ENCODE measurements around the gene VPS13D.
"Not testable (repeated sequence)": the region's sequence is repeated elsewhere in the genome, so short reads cannot be mapped to it uniquely, and the experiment has no call there.

Gene VPS13D

DNA sequence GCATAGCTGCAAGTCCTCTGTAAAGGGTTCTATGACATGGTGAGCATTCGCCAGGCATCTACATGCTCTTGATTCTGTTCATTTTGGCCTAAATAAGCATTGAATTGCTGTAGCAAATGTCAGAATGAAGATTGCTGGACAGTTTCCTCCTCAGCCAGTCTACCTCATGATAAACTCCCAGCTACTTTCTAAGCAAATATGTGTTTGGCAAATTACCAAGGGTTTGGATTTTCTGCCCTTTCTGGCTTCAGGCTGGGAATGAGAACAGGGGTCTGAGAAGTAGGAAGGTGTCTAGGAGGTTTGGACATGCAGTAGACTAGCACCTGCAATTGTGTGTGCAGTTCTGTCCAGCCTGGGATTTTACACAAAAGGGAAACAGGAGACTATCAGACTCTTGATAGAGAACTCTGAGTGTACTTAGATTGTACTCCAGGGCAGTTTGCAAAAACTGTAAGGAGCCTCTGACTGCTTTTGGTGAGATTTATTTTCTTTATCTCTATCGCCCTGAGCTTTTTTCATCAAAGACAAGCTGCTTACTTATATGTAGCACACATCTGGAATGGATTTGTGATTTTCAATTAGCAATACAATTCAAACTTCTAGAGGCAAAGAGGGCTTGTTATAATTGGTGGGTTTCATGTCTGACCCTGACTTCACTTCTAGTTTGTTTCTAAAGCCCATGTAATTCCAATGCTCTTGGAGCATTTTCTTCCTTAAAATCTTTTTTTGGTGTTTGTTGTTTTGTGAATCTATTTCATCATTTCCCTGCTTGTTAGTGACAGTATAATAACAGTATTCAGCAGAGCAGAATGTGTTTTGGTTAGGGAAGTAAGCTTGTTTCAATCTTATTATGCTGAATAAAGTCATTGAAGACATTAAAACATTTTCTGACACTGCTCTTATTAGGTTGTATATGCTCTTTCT lies 150.8 kb downstream of the VPS13D start:
- Mint-ChIP-seq H3K4me1 (peaks cover 10 to 14% of the 10 kb centered on the region in 2 donors), H3K27me3 (no peaks in the 10 kb centered on the region), H3K36me3 (peaks cover 45 to 73% of the 10 kb centered on the region in 2 donors), H3K4me3 (no peak overlapping the region), H3K9me3 (peaks cover 0 to 4% of the 10 kb centered on the region in 2 donors), H3K27ac (no peak overlapping the region)
- DNase-seq (no peak), ATAC-seq (replicated peaks) (no peak)

DNA sequence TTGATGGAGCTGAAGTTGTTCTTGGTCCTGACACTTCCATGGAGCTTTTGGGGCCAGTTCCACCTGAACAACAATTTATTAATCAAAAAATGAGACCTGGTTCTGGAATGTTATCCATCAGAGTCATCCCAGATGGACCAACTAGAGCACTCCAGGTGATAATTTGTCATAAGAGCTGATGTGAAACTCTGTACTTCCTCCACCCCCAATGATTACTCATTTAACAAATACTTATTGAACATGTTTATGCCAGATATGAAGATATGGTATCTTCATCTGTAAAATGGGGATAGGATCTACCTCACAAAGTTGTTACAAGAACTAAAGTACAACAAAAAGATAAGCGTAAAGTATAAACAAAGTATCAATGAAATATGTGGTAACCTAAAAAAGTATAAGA lies 153.2 kb downstream of the VPS13D start:
- H3K9me3 Mint-ChIP-seq = peaks cover 9 to 20% of the 10 kb centered on the region in 2 donors
- H3K27me3 Mint-ChIP-seq = no peaks in the 10 kb centered on the region
- no peak for ATAC-seq (replicated peaks)
- H3K4me3 Mint-ChIP-seq = no peak overlapping the region
- peaks cover 62 to 81% of the 10 kb centered on the region in 2 donors for H3K36me3 Mint-ChIP-seq
- H3K4me1 Mint-ChIP-seq = peaks cover 13 to 14% of the 10 kb centered on the region in 2 donors
- no peak for DNase-seq
- H3K27ac Mint-ChIP-seq = no peak overlapping the region

DNA sequence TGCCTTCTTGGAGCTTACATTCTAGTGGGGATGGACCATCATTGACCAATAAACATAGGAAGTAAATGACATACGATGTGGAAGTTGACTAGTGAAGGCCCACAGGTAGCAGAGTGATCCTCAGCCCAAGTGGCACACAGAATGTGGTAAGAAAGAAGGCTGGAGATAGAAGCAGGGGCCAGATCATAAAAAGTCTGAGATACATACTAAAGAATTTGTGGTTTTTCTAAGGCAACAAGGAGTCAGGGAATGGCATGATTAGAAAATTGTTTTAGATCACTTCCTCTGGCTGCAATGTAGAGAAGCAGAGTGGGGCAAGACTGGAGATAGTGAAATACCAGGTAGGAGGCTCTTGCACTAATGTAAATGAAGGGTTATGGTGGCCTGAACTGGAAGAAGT lies 154.0 kb downstream of the VPS13D start:
- H3K27ac Mint-ChIP-seq = no peak overlapping the region
- peaks cover 13 to 24% of the 10 kb centered on the region in 2 donors for H3K9me3 Mint-ChIP-seq
- ATAC-seq (replicated peaks) (no peak), DNase-seq (no peak)
- peaks cover 13 to 14% of the 10 kb centered on the region in 2 donors for H3K4me1 Mint-ChIP-seq
- peaks cover 67 to 89% of the 10 kb centered on the region in 2 donors for H3K36me3 Mint-ChIP-seq
- H3K4me3 Mint-ChIP-seq = no peak overlapping the region
- no peaks in the 10 kb centered on the region for H3K27me3 Mint-ChIP-seq

DNA sequence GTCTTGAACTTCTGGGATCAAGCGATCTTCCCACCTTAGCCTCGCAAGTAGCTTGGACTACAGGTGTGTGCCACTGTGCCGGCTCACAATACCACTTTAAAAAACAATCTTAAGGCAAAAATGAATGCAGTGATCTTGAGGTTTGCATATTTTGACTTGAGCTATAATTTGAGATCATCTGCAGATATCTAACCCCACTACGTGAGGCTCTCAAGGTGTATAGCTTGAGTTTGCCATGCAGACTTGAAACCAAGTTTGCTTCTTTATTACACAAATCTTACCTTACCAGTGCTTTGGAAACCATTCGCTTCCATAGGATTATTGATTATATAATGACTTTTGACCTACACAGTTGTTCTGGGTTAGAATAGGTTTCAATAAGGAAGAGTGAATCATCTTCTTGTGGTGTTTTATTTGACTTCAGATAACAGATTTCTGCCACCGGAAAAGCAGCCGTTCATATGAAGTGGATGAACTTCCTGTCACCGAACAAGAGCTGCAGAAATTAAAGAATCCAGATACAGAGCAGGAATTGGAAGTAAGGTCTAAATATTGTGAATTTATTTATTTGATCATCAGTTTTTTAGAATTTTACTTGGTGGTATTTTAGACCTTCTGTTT lies 155.1 kb downstream of the VPS13D start:
- no peak overlapping the region for H3K27ac Mint-ChIP-seq
- H3K4me3 Mint-ChIP-seq = no peak overlapping the region
- ATAC-seq (replicated peaks) (no peak), DNase-seq (no peak)
- H3K36me3 Mint-ChIP-seq = peaks cover 69 to 91% of the 10 kb centered on the region in 2 donors
- H3K9me3 Mint-ChIP-seq = peaks cover 14 to 24% of the 10 kb centered on the region in 2 donors
- peaks cover 13 to 14% of the 10 kb centered on the region in 2 donors for H3K4me1 Mint-ChIP-seq
- H3K27me3 Mint-ChIP-seq = no peaks in the 10 kb centered on the region

DNA sequence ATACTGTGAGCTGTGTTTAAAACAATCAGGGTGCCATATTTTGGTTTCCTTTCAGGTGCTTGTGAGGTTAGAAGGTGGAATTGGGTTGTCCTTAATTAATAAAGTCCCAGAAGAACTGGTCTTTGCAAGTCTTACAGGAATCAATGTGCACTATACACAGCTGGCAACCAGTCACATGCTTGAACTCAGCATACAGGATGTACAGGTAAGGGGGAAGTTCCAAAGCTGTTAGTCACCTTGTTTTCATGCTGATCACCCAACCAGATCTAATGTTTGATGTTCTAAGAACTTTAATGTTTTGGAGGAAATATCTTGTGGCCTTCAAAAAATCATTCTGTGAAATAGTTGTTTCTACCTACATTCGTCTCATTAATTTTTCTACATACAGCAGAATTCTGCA lies 156.3 kb downstream of the VPS13D start:
- Mint-ChIP-seq H3K27ac (peak overlapping the region; percentile 60), H3K36me3 (peaks cover 77 to 93% of the 10 kb centered on the region in 2 donors), H3K27me3 (no peaks in the 10 kb centered on the region), H3K4me3 (no peak overlapping the region), H3K4me1 (peaks cover 17 to 19% of the 10 kb centered on the region in 2 donors), H3K9me3 (peaks cover 14 to 24% of the 10 kb centered on the region in 2 donors)
- ATAC-seq (replicated peaks) = peak; percentile 61 to 68
- DNase-seq = no peak

DNA sequence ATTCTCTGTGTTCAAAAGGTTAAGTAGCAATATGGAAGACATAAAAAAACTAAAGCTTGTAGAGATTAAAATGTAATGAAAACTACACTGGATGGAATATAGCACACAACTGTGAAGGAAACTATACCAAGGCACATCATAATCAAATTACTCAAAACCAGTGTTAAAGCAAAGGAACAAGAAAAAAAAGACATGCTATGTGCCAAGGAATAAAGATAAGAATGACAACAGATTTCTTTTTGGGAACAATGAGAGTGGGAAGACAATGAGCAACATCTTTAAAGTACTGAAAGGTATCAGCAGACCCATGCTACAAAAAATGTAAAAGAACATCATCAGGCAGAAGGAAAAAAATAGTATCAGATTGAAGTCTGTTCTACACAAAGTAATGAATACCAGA lies 157.8 kb downstream of the VPS13D start:
- no peak overlapping the region for H3K4me3 Mint-ChIP-seq
- peaks cover 74 to 85% of the 10 kb centered on the region in 2 donors for H3K36me3 Mint-ChIP-seq
- H3K27ac Mint-ChIP-seq = no peak overlapping the region
- peaks cover 14 to 24% of the 10 kb centered on the region in 2 donors for H3K9me3 Mint-ChIP-seq
- H3K27me3 Mint-ChIP-seq = no peaks in the 10 kb centered on the region
- DNase-seq = no peak
- ATAC-seq (replicated peaks) = no peak
- H3K4me1 Mint-ChIP-seq = peaks cover 18 to 21% of the 10 kb centered on the region in 2 donors

DNA sequence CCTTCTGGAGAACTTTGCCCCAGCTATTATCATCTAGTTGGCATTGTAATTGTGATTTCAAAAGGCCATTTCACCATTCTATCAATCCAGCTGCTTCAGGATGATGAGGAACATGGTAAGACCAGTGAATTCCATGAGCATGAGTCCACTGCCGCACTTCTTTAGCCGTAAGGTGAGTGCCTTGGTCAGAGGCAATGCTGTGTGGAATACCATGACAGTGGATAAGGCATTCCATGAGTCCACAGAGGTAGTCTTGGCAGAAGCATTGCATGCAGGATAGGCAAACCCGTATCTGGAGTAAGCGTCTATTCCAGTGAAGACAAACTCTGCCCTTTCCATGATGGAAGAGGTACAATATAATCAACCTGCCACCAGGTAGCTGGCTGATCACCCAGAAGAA lies 160.5 kb downstream of the VPS13D start:
- ATAC-seq (replicated peaks); H3K4me3 Mint-ChIP-seq: not testable (repeated sequence)

DNA sequence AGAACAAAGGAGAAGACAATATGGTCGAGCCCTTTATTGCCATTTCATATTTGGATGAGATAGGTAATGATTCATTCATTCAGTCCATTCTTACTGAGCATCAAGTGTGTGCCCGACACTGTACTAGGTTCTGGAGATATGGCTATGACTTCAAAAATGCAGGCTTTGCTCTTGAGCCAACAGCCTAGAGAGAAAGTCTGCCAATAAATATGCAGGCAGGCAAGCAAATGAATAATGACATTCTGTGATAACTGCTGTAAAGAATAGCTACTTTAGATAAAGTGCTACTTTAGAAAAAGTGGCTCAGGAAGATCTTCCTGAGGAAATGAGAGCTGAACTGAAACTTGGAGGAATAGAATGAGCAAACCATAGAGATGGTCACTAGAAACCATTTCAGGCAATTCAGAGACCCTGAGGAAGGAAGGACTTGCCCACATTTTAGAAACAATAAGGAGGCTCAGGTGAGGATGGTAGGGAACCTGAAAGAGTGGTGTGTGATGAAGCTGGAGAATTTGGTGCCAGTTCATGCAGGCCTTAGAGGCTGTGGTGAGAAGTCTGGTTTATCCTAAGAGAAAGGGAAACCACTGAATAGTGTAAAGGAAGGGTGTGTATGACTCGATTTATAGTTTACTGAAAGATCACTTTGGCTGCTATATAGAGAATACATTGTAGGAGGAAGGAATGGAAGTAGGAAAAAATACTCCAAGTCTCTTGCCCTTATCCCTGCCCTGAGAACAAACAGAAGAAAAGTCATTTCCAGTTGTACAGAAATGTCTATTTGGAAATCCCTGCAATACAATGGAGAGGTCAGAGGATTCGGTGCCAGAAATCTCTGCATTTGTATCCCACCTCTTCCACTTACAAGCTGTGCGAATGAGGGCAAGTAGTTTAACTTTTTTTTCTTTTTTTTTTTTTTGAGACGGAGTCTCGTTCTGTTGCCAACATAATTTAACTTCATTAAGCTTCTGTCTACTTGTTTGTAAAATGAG lies 167.9 kb downstream of the VPS13D start:
- Mint-ChIP-seq H3K4me3 (no peak overlapping the region), H3K27me3 (no peaks in the 10 kb centered on the region), H3K36me3 (peaks cover 24 to 40% of the 10 kb centered on the region in 2 donors)

More for the DNA sequence above, 160.5 kb downstream of the VPS13D start:
- DNase-seq, H3K27ac Mint-ChIP-seq, H3K27me3 Mint-ChIP-seq: not testable (repeated sequence)
- Mint-ChIP-seq H3K9me3 (peaks cover 14 to 20% of the 10 kb centered on the region in 2 donors), H3K4me1 (peaks cover 11 to 21% of the 10 kb centered on the region in 2 donors), H3K36me3 (peaks cover 66 to 74% of the 10 kb centered on the region in 2 donors)

DNA sequence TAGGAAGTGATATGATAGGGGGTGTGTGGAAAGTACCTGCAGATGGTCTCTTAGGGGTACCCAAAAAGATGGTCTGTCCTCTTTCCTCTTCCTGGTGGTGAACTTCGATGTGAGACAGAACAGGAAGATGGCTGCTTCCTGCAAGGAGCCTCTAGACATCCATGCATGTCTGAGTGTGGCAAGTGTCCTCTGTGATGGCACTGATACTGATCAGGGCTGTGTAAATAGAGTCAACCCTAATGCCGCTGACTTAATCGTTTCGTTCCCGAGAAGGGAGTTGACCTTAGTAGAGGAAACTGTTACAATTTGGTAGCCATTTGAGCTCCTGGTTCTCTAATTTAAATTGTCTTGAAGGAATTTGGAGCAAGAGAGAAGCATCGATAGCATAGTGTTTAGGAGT lies 168.6 kb downstream of the VPS13D start:
- H3K9me3 Mint-ChIP-seq = no peaks in the 10 kb centered on the region
- no peak for DNase-seq
- no peaks in the 10 kb centered on the region for H3K27me3 Mint-ChIP-seq
- H3K4me1 Mint-ChIP-seq = peaks cover 8 to 14% of the 10 kb centered on the region in 2 donors
- H3K36me3 Mint-ChIP-seq = peaks cover 28 to 44% of the 10 kb centered on the region in 2 donors
- ATAC-seq (replicated peaks) = no peak
- H3K4me3 Mint-ChIP-seq = no peak overlapping the region
- H3K27ac Mint-ChIP-seq = no peak overlapping the region

More for the DNA sequence above, 167.9 kb downstream of the VPS13D start:
- no peak for ATAC-seq (replicated peaks)
- no peaks in the 10 kb centered on the region for H3K9me3 Mint-ChIP-seq
- H3K4me1 Mint-ChIP-seq = peaks cover 8 to 14% of the 10 kb centered on the region in 2 donors
- H3K27ac Mint-ChIP-seq = no peak overlapping the region
- no peak for DNase-seq

DNA sequence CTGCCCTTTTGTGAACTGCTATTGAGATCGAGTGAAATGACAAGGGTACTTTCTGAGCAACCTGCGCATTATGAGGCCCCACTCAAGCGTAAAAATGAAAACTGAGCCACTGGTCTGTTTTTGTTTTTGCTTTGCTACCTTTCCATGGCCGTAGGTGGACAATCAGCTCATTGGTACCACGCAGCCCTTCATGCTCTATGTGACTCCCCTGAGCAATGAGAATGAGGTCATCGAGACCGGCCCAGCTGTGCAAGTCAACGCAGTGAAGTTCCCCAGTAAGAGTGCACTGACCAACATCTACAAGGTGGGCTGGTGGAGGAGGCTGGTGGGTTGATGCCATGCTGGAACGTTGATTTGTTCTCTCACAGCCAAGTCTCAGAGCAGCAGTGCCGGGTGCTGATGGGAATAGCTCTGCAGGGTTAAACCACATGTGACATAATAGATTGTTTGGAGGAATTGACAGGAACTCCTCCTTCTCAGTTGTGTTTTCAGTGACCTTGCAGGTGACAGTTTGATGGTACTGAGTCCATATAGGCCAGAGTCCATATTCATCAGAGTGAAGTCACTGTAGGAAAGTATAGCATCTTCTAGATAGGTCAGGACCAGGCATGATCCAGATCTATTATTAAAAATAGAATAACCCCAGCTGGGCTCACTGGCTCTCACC lies 170.3 kb downstream of the VPS13D start:
- no peaks in the 10 kb centered on the region for H3K27me3 Mint-ChIP-seq
- no peak overlapping the region for H3K4me3 Mint-ChIP-seq
- no peaks in the 10 kb centered on the region for H3K9me3 Mint-ChIP-seq
- H3K36me3 Mint-ChIP-seq = peaks cover 31 to 46% of the 10 kb centered on the region in 2 donors
- DNase-seq (no peak), ATAC-seq (replicated peaks) (no peak)
- peaks cover 8 to 14% of the 10 kb centered on the region in 2 donors for H3K4me1 Mint-ChIP-seq
- H3K27ac Mint-ChIP-seq = no peak overlapping the region

DNA sequence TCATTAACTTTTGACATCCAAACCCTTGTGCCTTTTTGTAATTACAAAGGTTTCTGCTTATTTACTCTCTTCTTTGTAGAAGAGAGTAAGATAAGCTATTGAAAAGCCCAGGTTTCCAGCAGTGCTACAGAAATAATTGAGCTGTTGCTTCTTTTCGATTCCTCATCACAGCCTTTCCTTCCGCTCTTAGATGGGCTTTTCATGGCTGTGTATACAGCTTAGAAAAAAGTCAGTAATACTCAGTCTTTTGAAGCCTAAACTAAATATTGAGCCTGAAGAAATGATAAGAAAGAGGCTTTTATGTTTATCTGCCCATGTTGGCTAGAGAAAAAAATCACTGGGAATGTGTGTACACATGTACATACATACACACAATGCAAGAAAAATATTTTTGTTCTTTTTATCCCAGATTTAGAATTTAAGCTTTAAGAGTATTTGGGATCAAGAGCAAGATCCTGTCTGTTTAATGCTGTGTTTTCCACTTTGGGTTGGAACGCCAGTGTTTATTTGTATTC lies 172.4 kb downstream of the VPS13D start:
- peaks cover 32 to 46% of the 10 kb centered on the region in 2 donors for H3K36me3 Mint-ChIP-seq
- DNase-seq (no peak), ATAC-seq (replicated peaks) (no peak)
- no peaks in the 10 kb centered on the region for H3K9me3 Mint-ChIP-seq
- no peak overlapping the region for H3K27ac Mint-ChIP-seq
- H3K27me3 Mint-ChIP-seq = no peaks in the 10 kb centered on the region
- H3K4me1 Mint-ChIP-seq = peaks cover 14 to 34% of the 10 kb centered on the region in 2 donors
- no peak overlapping the region for H3K4me3 Mint-ChIP-seq

DNA sequence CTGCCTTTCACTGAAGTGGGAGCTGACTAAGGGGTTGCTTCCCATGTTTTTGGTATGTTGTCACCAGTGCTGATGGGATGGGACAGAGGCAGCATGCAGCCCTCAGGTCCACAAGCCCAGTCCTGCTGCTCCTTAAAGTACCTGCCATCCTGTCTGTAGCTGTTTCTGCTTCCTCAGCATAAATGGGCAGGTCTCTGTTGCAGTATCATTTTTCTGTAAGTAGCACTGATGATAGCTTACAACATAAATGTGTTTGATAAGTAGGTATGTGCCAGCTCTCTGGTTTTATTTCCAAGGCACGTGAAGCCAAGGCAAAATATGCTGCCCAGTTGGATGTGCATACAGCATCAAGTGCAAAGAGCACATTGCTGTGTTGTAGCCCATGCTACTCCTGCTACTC lies 173.0 kb downstream of the VPS13D start:
- Mint-ChIP-seq H3K9me3 (no peaks in the 10 kb centered on the region), H3K27me3 (no peaks in the 10 kb centered on the region), H3K27ac (peak overlapping the region; percentile 71), H3K4me1 (peaks cover 15 to 34% of the 10 kb centered on the region in 2 donors), H3K4me3 (no peak overlapping the region), H3K36me3 (peaks cover 29 to 41% of the 10 kb centered on the region in 2 donors)
- no peak for DNase-seq
- no peak for ATAC-seq (replicated peaks)

DNA sequence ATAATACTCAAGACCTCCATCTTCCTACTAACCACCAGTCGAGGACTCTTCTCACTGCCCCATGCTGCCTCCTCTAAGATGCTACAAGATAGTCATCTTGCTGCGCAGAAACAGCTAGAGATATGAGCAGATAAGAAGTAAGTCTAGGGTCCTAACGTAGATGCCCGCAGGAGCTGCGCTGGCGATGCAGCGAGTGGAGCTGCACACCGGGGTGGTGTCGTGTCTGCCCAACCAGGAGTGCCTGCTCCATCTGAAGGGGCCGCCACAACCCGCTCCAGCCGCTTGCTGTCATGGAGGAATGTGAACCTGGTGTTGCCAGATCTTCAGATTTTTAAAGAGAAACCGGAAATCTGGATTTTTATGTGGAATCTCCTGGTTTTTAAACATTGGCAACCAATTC lies 175.1 kb downstream of the VPS13D start:
- no peak overlapping the region for H3K27ac Mint-ChIP-seq
- ATAC-seq (replicated peaks) (no peak), DNase-seq (no peak)
- H3K9me3 Mint-ChIP-seq = peaks cover 3 to 5% of the 10 kb centered on the region in 2 donors
- H3K36me3 Mint-ChIP-seq = peaks cover 37 to 53% of the 10 kb centered on the region in 2 donors
- no peak overlapping the region for H3K4me3 Mint-ChIP-seq
- H3K4me1 Mint-ChIP-seq = peaks cover 23 to 46% of the 10 kb centered on the region in 2 donors
- no peaks in the 10 kb centered on the region for H3K27me3 Mint-ChIP-seq

All from stimulated activated naive B cell treated with anti-CD40 and anti-IgM and Interleukin-4, amounts not matched to agents 10 μg/mL and 1 μg/mL and 100 μg/mL, for 72 hours (primary cell).